Nephron (organoid): ENCODE results near the gene FAM81B.

Experiments used
- H3K27ac Mint-ChIP-seq, 3 experiments: 2 replicates each; pipeline ENCODE4 v1.8.0; 2020; ENCODE audit warnings: mixed read lengths in 3 of 3, mild to moderate bottlenecking in 2 of 3, moderate library complexity in 1 of 3
- H3K27me3 Mint-ChIP-seq: 2 replicates; pipeline ENCODE4 v1.8.0; 2021; ENCODE audit warnings: low read depth, mild to moderate bottlenecking, moderate library complexity, mixed read lengths
- H3K36me3 Mint-ChIP-seq: 2 replicates; pipeline ENCODE4 v1.8.0; 2020; ENCODE audit warnings: low read depth, mixed read lengths
- H3K4me1 Mint-ChIP-seq: 2 replicates; pipeline ENCODE4 v1.8.0; 2020; ENCODE audit warnings: mixed read lengths
- H3K4me3 Mint-ChIP-seq, 3 experiments: 2 replicates each; pipeline ENCODE4 v1.8.0; 2020; ENCODE audit warnings: mild to moderate bottlenecking in 3 of 3, mixed read lengths in 3 of 3, moderate library complexity in 2 of 3
- H3K9me3 Mint-ChIP-seq: 2 replicates; pipeline ENCODE4 v1.8.0; 2020; ENCODE audit warnings: mixed read lengths
- CTCF ChIP-seq, 3 experiments: fragments of 200-600 bp; sonication (generic); IDR thresholded peaks; one replicate each; pipeline ENCODE4 v1.5.0; 2021; ENCODE audit warnings: antibody characterized with exemption in 3 of 3; ENCODE audit not compliant: unreplicated experiment in 3 of 3

The FAM81B gene

GRCh38 chr5:95441636-95442035, 50.5 kb downstream of the FAM81B start:
- Mint-ChIP-seq H3K27me3 (no peaks in the 10 kb centered on the region), H3K4me3 (no peak overlapping the region), H3K9me3 (no peaks in the 10 kb centered on the region), H3K36me3 (no peaks in the 10 kb centered on the region), H3K4me1 (no peaks in the 10 kb centered on the region), H3K27ac (no peak overlapping the region)
- TF ChIP-seq CTCF (IDR thresholded peaks at IDR 0.05; ENCODE audit: unreplicated experiment in 3 of 3): no peak

GRCh38 chr5:95445442-95445841, 54.3 kb downstream of the FAM81B start:
- no peaks in the 10 kb centered on the region for H3K36me3 Mint-ChIP-seq
- no peaks in the 10 kb centered on the region for H3K4me1 Mint-ChIP-seq
- TF ChIP-seq CTCF (IDR thresholded peaks at IDR 0.05; ENCODE audit: unreplicated experiment in 3 of 3): no peak
- no peaks in the 10 kb centered on the region for H3K9me3 Mint-ChIP-seq
- no peak overlapping the region for H3K27ac Mint-ChIP-seq
- no peaks in the 10 kb centered on the region for H3K27me3 Mint-ChIP-seq
- no peak overlapping the region for H3K4me3 Mint-ChIP-seq

- Mint-ChIP-seq H3K27ac (no peak overlapping the region), H3K4me1 (no peaks in the 10 kb centered on the region), H3K27me3 (no peaks in the 10 kb centered on the region), H3K4me3 (no peak overlapping the region), H3K36me3 (no peaks in the 10 kb centered on the region), H3K9me3 (no peaks in the 10 kb centered on the region)
- no peak for TF ChIP-seq CTCF (IDR thresholded peaks at IDR 0.05; ENCODE audit: unreplicated experiment in 3 of 3)
Observed at GRCh38 chr5:95445995-95446394, 54.8 kb downstream of the FAM81B start.

GRCh38 chr5:95446560-95447221, 55.5 kb downstream of the FAM81B start:
- H3K4me1 Mint-ChIP-seq: no peaks in the 10 kb centered on the region
- no peak for TF ChIP-seq CTCF (IDR thresholded peaks at IDR 0.05; ENCODE audit: unreplicated experiment in 3 of 3)
- H3K27ac Mint-ChIP-seq: no peak overlapping the region
- H3K36me3 Mint-ChIP-seq: no peaks in the 10 kb centered on the region
- H3K27me3 Mint-ChIP-seq: no peaks in the 10 kb centered on the region
- H3K9me3 Mint-ChIP-seq: no peaks in the 10 kb centered on the region
- no peak overlapping the region for H3K4me3 Mint-ChIP-seq

GRCh38 chr5:95447961-95448360, 56.8 kb downstream of the FAM81B start:
- Mint-ChIP-seq H3K27me3 (no peaks in the 10 kb centered on the region), H3K4me1 (no peaks in the 10 kb centered on the region), H3K9me3 (no peaks in the 10 kb centered on the region), H3K36me3 (no peaks in the 10 kb centered on the region), H3K27ac (no peak overlapping the region), H3K4me3 (no peak overlapping the region)
- no peak for TF ChIP-seq CTCF (IDR thresholded peaks at IDR 0.05; ENCODE audit: unreplicated experiment in 3 of 3)

- no peaks in the 10 kb centered on the region for H3K9me3 Mint-ChIP-seq
Observed at GRCh38 chr5:95448789-95449188, 57.6 kb downstream of the FAM81B start.

More at GRCh38 chr5:95448789-95449188, 57.6 kb downstream of the FAM81B start:
- Mint-ChIP-seq H3K4me1 (no peaks in the 10 kb centered on the region), H3K4me3 (no peak overlapping the region), H3K27me3 (no peaks in the 10 kb centered on the region), H3K27ac (no peak overlapping the region), H3K36me3 (no peaks in the 10 kb centered on the region)
- no peak for TF ChIP-seq CTCF (IDR thresholded peaks at IDR 0.05; ENCODE audit: unreplicated experiment in 3 of 3)
